Measurements from ENCODE around the gene CLTCL1. TPM values are rescaled to one million over a fixed set of nuclear protein-coding genes. Genes with fewer than 3 reads are reported as not detected.

The CLTCL1 gene
- total and polyA plus RNA-seq, 9 of the 15 experiments (the other 6 are each of a cell fraction or from before 2014, with no cell fraction given) = 1.1 to 11.7 (median 5.0) TPM

- TF ChIP-seq ELK3 (CRISPR knock-in tag; IDR thresholded peaks at IDR 0.05) (no peak), EP300 (IDR thresholded peaks at IDR 0.05; ENCODE audit: low read length) (no peak), HDAC3 (IDR thresholded peaks at IDR 0.05; ENCODE audit: borderline replicate concordance, partially characterized antibody) (no peak), GATA2 (CRISPR knock-in tag; IDR thresholded peaks at IDR 0.05) (no peak)
Measured at GRCh38 chr22:19337137-19337536, 45.6 kb upstream of the CLTCL1 start (continued).

- H3K9me1 ChIP-seq (ENCODE audit: control insufficient read depth, insufficient read depth, low read length) = no peaks in the 10 kb centered on the region
- H3K9me3 ChIP-seq (replicated peaks; ENCODE audit: control insufficient read depth, insufficient read depth, low read depth, low read length) = peaks cover 31% of the 10 kb centered on the region
- FAIRE-seq (no peak), ATAC-seq (no peak), DNase-seq (ENCODE audit: extremely low read depth in 1 of 4, low spot score in 3 of 4) (peak in 2 of 4 experiments; percentile 14 to 16)
- no peaks in the 10 kb centered on the region for H4K20me1 ChIP-seq (replicated peaks; ENCODE audit: control insufficient read depth, insufficient read depth, low read length)
- ChIA-PET POLR2A (interaction anchor here (0.6 to 2.3 kb wide), 5 partner anchors 9 to 309 kb away, joined by 3 to 5 read pairs (median 5); no protein-coding TSS in a partner anchor), CTCF (ENCODE audit: low intra/inter-chr PET ratio) (no interaction called here)
- H3K4me3 ChIP-seq = no peak overlapping the region
- H3K27ac ChIP-seq (ENCODE audit: extremely low read depth, low read depth, low read length) = no peak overlapping the region
- H3K36me3 ChIP-seq (ENCODE audit: control insufficient read depth, insufficient read depth, low read length) = peaks cover 85% of the 10 kb centered on the region
- intact Hi-C loops (cut with micrococcal nuclease) = no loop called here
- H3K4me1 ChIP-seq (replicated peaks in 1 of 2; ENCODE audit: control insufficient read depth in 2 of 2, insufficient read depth in 2 of 2, low read length in 2 of 2) = no peaks in the 10 kb centered on the region
- H3K79me2 ChIP-seq (ENCODE audit: control insufficient read depth, insufficient read depth, low read length) = no peaks in the 10 kb centered on the region
- no peaks in the 10 kb centered on the region for H3K27me3 ChIP-seq (ENCODE audit: control insufficient read depth in 2 of 2, insufficient read depth in 2 of 2, low read length in 2 of 2)
- H2AFZ ChIP-seq (ENCODE audit: low read depth, low read length) = no peak overlapping the region
- BruUV-seq (replicated peaks) = TSS peak; percentile 6
- H3K9ac ChIP-seq (ENCODE audit: insufficient read depth in 1 of 2, low read depth in 2 of 2, low read length in 2 of 2) = no peak overlapping the region
- WGBS (ENCODE audit: insufficient coverage, low coverage, missing lambda C conversion rate) = 96% methylated on average over 7 of the region's 7 CpGs
- in situ Hi-C loops (cut with MboI) = no loop called here
- no peak overlapping the region for H3K4me2 ChIP-seq (ENCODE audit: insufficient read depth, low read length)
- TF ChIP-seq ZNF431 (CRISPR knock-in tag; IDR thresholded peaks at IDR 0.05) (0 out of 2 replicates have a peak, but pooled peaks have one; percentile 31), CHD2 (IDR thresholded peaks at IDR 0.05; ENCODE audit: low read depth, low read length) (no peak), USF2 (CRISPR knock-in tag; IDR thresholded peaks at IDR 0.05) (0 out of 2 replicates have a peak, but pooled peaks have one; percentile 6), ZNF75A (CRISPR knock-in tag; IDR thresholded peaks at IDR 0.05) (no peak), PRMT5 (CRISPR knock-in tag; IDR thresholded peaks at IDR 0.05) (0 out of 2 replicates have a peak, but pooled peaks have one; percentile 17), FOXP1 (CRISPR knock-in tag; IDR thresholded peaks at IDR 0.05) (peak; percentile 68; the same call in 1 of the 2 replicates), CC2D1A (IDR thresholded peaks at IDR 0.05) (no peak), NR3C1 (CRISPR knock-in tag; IDR thresholded peaks at IDR 0.05) (0 out of 2 replicates have a peak, but pooled peaks have one; percentile 41), ZNF239 (CRISPR knock-in tag; IDR thresholded peaks at IDR 0.05) (no peak), E2F3 (CRISPR knock-in tag; IDR thresholded peaks at IDR 0.05) (no peak), USF1 (CRISPR knock-in tag; IDR thresholded peaks at IDR 0.05) (peak; percentile 26; the same call in 1 of the 2 replicates), ZNF165 (CRISPR knock-in tag; IDR thresholded peaks at IDR 0.05; ENCODE audit: borderline replicate concordance) (no peak), MEIS2 (IDR thresholded peaks at IDR 0.05; ENCODE audit: partially characterized antibody) (no peak), ZNF124 (CRISPR knock-in tag; IDR thresholded peaks at IDR 0.05) (no peak)
Measured at GRCh38 chr22:19336133-19337075, 44.9 kb upstream of the CLTCL1 start.
